GOT3 (cell line): ENCODE results near the gene CAND2.
A peak's percentile ranks its signal among the peaks of the same experiment; 100 is the strongest.

ENCODE experiments used
- DNase-seq: peaks from one replicate; lab custom pipeline; 2025; ENCODE audit warnings: mixed read lengths; lab: John Stamatoyannopoulos, UW

Gene CAND2

DNA sequence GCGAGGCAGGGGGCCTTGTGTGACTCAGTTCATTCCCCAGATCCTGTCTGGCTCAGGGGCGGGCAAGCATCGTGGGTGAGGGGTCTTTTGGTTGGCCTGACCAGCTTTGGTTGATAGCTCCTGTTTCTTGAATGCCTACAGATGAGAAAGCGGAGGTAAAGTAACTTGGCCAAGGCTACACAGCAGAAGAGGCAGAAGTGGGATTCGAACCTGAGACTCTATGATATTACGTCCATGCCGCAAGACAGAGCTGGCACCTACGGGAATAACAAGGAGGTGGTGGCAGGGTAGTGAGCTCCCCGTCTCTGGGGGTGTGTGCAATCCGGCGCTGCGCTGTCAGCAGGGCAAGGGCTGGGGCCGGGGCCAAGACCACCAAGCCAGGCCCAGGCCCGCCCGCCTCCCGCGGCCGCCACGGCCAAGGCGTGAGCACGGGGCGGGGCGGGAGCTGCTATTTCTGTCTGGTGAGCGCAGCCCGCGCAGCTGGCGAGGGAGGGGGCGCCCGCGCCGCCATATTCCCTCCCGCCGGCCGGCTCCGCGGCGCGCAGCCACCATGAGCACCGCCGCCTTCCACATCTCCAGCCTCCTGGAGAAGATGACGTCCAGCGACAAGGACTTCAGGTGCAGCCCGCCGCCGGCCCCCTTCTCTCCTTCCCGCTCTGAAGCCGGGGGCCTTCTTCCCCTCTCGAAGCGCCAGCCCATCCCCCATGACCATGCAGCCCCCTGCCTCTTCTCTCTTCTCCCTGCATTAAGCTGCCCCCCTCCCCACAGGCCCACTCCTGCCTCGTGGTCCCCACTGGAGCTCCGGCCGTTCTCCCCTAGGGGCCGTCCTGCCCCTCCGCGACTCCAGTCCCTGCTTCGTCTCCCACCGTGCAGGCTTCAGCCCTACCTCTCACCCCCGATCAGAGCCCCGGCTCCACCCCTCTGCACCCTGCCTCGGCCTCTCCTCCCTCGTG lies at the start of gene CAND2:
CAND2 (plus strand) TSS at position 510 of the 953 bp plus-strand sequence; CDS start at position 551, 41 bp downstream.
- no peak for DNase-seq

DNA sequence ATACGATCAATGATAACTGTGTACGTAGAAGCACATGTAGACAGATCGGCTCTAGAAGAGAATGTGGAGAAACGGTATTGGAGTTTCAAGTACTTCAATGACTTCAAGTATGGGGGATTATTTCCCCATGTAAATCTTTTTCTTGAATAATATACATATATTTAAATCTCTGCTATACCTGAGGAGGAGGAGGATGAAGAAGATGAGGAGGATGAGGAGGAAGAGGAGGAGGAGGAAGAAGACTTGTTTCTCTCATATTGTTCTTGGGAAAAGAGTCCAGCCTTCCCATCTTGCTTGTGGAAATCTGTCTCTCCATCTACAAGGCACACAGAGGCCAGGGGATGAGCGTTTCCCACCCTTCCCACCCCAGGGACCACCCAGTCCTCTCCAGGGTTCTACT lies 48.0 kb upstream of the CAND2 start:
- no peak for DNase-seq

- no peak for DNase-seq
Measured at GRCh38 chr3:12750223-12750622, 46.3 kb upstream of the CAND2 start.

DNA sequence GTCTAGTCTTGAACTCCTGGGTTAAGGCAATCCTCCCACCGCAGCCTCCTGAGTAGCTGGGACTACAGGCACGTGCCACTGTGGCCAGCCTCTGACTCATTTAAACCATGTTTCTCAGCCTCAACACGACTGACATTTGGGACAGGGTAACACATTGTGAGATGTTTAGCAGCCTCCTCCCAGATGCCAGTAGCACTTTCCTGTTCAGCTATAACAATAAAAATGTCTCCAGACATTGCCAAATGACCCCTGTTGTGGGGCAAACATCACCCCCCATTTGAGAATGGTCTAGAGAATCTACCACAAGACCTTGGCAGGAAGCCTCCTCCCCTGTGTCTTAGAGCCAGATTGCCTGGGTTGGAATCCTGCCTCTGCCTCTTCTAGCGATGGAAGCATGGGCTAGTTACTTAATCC lies 45.8 kb upstream of the CAND2 start:
- peak; percentile 31 for DNase-seq

DNA sequence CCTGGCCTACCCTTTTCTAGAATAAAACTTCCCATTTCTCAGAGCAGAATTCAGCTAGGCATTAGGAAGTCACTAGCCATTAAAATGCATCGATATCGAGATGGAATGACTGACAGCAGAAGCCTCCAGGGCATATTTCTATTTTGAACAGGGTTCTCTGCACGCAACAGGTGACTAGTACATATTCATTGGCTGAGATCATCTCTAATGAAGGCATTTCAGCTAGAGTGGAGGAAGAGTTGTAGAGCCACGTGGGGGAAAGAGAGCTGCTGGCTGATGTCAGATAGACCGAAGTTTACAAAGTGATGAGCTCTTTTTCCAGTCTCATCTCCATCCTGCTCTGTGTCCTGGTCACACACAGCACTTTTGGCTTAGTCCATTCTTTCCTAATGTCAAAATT lies 44.9 kb upstream of the CAND2 start:
- no peak for DNase-seq

GRCh38 chr3:12752102-12752501 lies 44.4 kb upstream of the CAND2 start:
- DNase-seq = no peak

DNA sequence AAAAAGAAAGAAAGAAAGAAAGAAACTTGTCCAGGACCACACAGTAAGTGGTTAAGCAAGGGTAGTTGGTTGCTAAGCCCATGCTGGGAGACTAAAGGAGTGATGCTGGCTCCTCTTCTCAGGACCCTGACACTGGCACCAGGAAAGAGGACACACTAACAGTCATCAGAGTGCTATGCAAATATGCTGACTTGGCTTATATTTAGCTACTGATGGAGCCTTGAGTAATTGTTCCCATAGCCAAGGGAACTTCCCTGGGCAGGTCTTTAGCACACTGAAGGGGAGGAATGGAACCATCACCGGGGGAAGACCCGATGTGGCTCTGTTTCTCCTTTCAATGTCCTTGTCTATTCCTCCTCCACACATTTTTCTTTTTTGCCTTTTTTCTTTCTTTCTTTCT lies 43.7 kb upstream of the CAND2 start:
- no peak for DNase-seq

- DNase-seq = no peak
Measured at GRCh38 chr3:12753275-12754028, 43.0 kb upstream of the CAND2 start.

DNA sequence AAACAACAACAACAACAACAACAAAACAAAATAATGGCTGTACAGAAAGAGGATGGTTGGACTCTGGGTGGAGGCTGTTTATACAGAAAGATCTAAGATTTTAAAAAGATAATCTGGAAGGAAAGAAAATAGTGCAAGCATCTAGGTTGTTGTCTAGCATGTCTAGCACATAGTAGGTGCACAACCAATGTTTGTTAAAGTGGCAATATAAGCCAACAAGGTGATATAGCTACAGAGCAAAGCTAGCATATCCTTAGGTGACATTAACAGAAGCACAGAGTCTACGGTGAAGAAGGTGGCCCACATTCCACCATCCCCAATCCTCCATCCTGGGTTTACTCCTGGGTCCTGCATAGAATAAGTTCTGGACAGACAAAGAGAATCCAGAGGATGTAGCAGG lies 42.2 kb upstream of the CAND2 start:
- no peak for DNase-seq

- DNase-seq = no peak
Measured at GRCh38 chr3:12755754-12756153, 40.7 kb upstream of the CAND2 start.

DNA sequence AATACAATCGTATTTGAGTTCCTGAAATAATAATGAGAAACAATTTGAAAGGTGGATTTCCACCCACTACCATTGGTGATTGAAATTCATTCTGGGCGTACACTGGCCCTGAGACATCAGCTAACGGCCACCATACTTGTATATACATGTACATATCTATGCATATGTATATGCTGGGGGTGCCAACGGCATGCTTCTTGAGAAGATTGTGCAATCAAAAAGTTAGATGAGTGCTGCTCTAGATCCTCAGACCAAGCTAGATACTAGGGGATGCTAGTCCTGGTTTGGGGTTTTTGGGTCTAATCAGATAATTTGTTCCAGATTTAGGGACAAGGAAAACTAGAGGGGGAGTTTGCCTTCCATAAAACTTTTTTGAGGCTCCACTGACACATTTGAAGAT lies 40.3 kb upstream of the CAND2 start:
- DNase-seq = no peak

DNA sequence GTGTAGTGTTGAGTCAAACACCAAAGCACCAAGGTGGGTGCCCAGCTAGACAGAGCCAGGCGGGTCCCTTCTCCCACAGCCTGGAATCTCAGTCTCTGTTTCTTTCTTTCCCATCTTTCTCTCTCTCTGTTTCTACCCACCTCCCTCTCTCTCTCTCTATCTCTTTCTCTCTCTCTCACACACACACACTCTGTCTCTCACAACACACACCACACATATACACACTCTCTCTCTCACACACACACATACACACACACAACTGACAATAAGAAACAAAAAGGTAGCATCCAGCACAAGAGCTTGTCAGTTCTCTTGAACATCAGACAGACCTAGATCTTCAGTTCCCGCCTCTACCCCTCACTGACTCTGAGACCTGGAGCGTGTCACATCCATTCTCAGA lies 39.8 kb upstream of the CAND2 start:
- no peak for DNase-seq

- DNase-seq = no peak
Measured at GRCh38 chr3:12758025-12758781, 38.3 kb upstream of the CAND2 start.

DNA sequence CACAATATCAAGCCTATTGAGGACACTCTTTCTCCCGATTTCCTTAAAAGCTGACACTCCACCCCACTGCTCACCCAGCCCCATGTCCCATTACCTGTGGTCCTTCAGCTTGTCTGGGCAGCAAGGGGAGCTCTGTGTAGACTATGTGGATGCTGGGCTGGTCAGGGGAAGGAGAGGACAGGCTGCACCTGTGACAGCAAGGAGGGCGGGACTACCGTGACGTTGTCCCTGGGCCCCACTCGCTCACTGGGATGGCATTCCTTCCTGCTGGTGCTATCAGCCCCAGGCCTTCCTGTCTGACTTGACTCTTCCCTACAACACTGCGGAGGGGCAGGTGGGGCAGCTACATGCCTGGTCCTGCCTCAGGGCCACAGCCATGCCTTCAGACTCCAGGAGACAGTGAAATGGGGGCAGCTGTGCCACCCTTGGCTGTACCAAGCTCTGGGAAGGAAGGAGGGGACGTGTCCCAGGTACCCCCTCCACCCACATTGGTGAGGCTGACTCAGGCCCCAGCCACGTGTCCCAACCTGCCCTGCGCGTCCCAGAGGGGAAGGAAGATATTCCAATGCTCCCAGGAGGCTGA lies 37.3 kb upstream of the CAND2 start, which contains the start of gene TMEM40:
TMEM40 (minus strand) TSS at position 163 of the 583 bp plus-strand sequence. CDS start 9,427 bp downstream, outside the sequence.
- no peak for DNase-seq

- no peak for DNase-seq
Measured at GRCh38 chr3:12759693-12760565, 36.6 kb upstream of the CAND2 start.

DNA sequence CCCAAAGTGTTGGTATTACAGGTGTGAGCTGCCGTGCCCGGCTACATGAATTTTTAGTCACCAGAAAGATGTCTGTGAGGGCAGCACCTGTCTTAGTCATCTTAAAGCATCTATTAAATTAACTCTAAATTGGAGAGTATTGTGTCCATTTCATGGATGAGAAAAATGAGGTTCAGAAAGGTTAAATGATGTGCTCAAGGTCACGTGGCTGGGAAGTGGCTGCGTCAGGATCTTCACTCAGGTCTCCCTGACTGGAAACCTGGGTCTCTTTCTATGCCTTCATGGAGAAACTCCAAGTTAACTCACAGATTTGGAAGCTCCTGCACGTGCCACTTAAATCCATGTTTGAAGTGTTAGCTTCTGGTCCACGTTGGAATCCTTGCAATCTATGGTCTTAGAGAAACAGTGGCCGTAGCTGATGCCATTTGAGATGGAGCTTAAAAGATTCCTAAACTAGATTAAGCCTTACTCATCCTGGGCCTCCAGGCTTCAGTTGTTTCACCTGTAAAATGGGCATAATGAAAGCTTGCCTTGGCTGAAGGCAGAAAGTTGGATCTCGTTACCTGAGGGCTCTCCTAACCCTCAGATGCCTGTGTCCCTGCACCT lies 32.2 kb upstream of the CAND2 start:
- DNase-seq = no peak

- DNase-seq = no peak
Measured at GRCh38 chr3:12766541-12766940, 29.9 kb upstream of the CAND2 start.

DNA sequence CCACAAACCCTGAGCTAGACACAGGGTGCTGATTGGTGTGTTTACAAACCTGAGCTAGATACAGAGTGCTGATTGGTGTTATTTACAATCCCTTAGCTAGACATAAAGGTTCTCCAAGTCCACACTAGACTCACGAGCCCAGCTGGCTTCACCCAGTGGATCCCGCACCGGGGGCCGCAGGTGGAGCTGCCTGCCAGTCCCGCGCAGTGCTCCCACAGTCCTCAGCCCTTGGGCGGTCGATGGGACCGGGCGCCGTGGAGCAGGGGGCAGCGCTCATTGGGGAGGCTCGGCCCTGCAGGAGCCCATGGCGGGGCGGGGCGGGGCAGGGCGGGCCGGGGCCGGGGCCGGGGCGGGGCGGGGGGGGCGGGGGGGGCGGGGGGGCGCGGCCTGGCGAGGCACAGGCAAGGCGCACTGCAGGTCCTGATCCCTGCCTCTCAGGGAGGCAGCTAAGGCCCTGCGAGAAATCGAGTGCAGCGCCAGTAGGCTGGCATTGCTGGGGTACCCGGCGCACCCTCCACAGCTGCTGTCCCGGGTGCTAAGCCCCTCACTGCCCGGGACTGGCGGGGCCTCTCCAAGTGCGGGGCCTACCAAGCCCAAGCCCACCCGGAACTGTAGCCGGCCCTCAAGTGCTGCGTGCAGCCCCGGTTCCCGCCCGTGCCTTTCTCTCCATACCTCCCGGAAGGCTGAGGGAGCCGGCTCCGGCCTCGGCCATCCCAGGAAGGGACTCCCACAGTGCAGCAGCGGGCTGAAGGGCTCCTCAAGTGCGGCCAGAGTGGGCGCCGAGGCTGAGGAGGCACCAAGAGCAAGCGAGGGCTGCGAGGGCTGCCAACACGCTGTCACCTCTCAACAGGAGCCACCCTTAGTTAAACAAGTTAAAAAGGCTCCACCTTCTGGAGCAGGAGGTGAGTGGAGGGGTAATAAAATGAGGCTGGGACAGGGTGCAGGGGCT lies 27.6 kb upstream of the CAND2 start:
- DNase-seq = no peak

- DNase-seq = no peak
Measured at GRCh38 chr3:12769761-12770160, 26.7 kb upstream of the CAND2 start.
